Parathyroid adenoma (tissue), 2 donors: ENCODE measurements around the gene TMCO2.

ENCODE experiments used
- H2AFZ ChIP-seq: fragments of 300-600 bp; sonication (generic); one replicate; pipeline ENCODE4 v1.7.0; 2017; ENCODE audit warnings: antibody characterized with exemption, mild to moderate bottlenecking
- H3K27ac ChIP-seq: fragments of 300-600 bp; sonication (generic); one replicate; pipeline ENCODE4 v1.7.0; 2017
- H3K27me3 ChIP-seq: fragments of 300-600 bp; sonication (generic); one replicate; pipeline ENCODE4 v1.7.0; 2017; ENCODE audit warnings: low read length; ENCODE audit not compliant: control insufficient read depth, insufficient read depth
- H3K36me3 ChIP-seq: fragments of 300-600 bp; sonication (generic); one replicate; pipeline ENCODE4 v1.7.0; 2017; ENCODE audit warnings: low read length; ENCODE audit not compliant: control insufficient read depth, insufficient read depth
- H3K4me1 ChIP-seq: fragments of 300-600 bp; sonication (generic); one replicate; pipeline ENCODE4 v1.7.0; 2017; ENCODE audit warnings: control low read depth
- H3K4me2 ChIP-seq: fragments of 300-600 bp; sonication (generic); one replicate; pipeline ENCODE4 v1.7.0; 2017; ENCODE audit warnings: low read length
- H3K4me3 ChIP-seq: fragments of 300-600 bp; sonication (generic); one replicate; pipeline ENCODE4 v1.7.0; 2017; ENCODE audit warnings: low read depth, low read length
- H3K79me2 ChIP-seq: fragments of 300-600 bp; sonication (generic); one replicate; pipeline ENCODE4 v1.7.0; 2017; ENCODE audit warnings: control low read depth
- H3K9ac ChIP-seq: fragments of 300-600 bp; sonication (generic); one replicate; pipeline ENCODE4 v1.7.0; 2017; ENCODE audit warnings: mild to moderate bottlenecking
- H3K9me3 ChIP-seq: fragments of 300-600 bp; sonication (generic); one replicate; pipeline ENCODE4 v1.7.0; 2017; ENCODE audit warnings: low read length; ENCODE audit not compliant: control insufficient read depth
- CTCF ChIP-seq: fragments of 300-600 bp; sonication (generic); IDR thresholded peaks from one replicate; pipeline ENCODE4 v1.7.0; 2017; ENCODE audit warnings: antibody characterized with exemption, mild to moderate bottlenecking
- donor health status: primary hyperparathyroidism.

The TMCO2 gene

GRCh38 chr1:40264354-40264781 lies 16.6 kb downstream of the TMCO2 start:
- H2AFZ ChIP-seq = no peak overlapping the region
- no peaks in the 10 kb centered on the region for H3K79me2 ChIP-seq
- no peaks in the 10 kb centered on the region for H3K4me1 ChIP-seq
- no peaks in the 10 kb centered on the region for H3K27me3 ChIP-seq
- no peak overlapping the region for H3K27ac ChIP-seq
- TF ChIP-seq CTCF = no peak
- H3K9me3 ChIP-seq = no peaks in the 10 kb centered on the region
- no peak overlapping the region for H3K9ac ChIP-seq
- H3K36me3 ChIP-seq = no peaks in the 10 kb centered on the region
- no peak overlapping the region for H3K4me2 ChIP-seq
- H3K4me3 ChIP-seq = no peak overlapping the region

GRCh38 chr1:40265298-40265697 lies 17.6 kb downstream of the TMCO2 start:
- no peaks in the 10 kb centered on the region for H3K9me3 ChIP-seq
- no peak for TF ChIP-seq CTCF
- H3K27ac ChIP-seq = no peak overlapping the region
- no peaks in the 10 kb centered on the region for H3K79me2 ChIP-seq
- no peak overlapping the region for H3K4me2 ChIP-seq
- H3K9ac ChIP-seq = no peak overlapping the region
- no peaks in the 10 kb centered on the region for H3K36me3 ChIP-seq
- H3K27me3 ChIP-seq = no peaks in the 10 kb centered on the region
- H3K4me3 ChIP-seq = no peak overlapping the region
- H3K4me1 ChIP-seq = no peaks in the 10 kb centered on the region
- no peak overlapping the region for H2AFZ ChIP-seq

GRCh38 chr1:40265919-40266318 lies 18.2 kb downstream of the TMCO2 start:
- H3K36me3 ChIP-seq = no peaks in the 10 kb centered on the region
- H3K4me1 ChIP-seq = no peaks in the 10 kb centered on the region
- H3K9ac ChIP-seq = no peak overlapping the region
- no peaks in the 10 kb centered on the region for H3K27me3 ChIP-seq
- H3K4me2 ChIP-seq = no peak overlapping the region
- H3K4me3 ChIP-seq = no peak overlapping the region
- TF ChIP-seq CTCF = no peak
- no peak overlapping the region for H2AFZ ChIP-seq
- no peaks in the 10 kb centered on the region for H3K79me2 ChIP-seq
- no peaks in the 10 kb centered on the region for H3K9me3 ChIP-seq
- H3K27ac ChIP-seq = no peak overlapping the region

- Histone ChIP-seq H3K4me1 (no peaks in the 10 kb centered on the region), H3K27ac (no peak overlapping the region), H2AFZ (no peak overlapping the region), H3K27me3 (no peaks in the 10 kb centered on the region), H3K4me3 (no peak overlapping the region), H3K79me2 (no peaks in the 10 kb centered on the region), H3K4me2 (no peak overlapping the region), H3K36me3 (no peaks in the 10 kb centered on the region), H3K9me3 (no peaks in the 10 kb centered on the region), H3K9ac (no peak overlapping the region)
- no peak for TF ChIP-seq CTCF
These were observed 19.2 kb downstream of the TMCO2 start for GRCh38 chr1:40266786-40267535.

- H3K9ac ChIP-seq = no peak overlapping the region
- H3K36me3 ChIP-seq = no peaks in the 10 kb centered on the region
- H3K4me3 ChIP-seq = no peak overlapping the region
- no peak overlapping the region for H3K4me2 ChIP-seq
- no peaks in the 10 kb centered on the region for H3K79me2 ChIP-seq
- no peak overlapping the region for H3K27ac ChIP-seq
- H3K9me3 ChIP-seq = no peaks in the 10 kb centered on the region
- H3K4me1 ChIP-seq = no peaks in the 10 kb centered on the region
- no peak for TF ChIP-seq CTCF
- no peaks in the 10 kb centered on the region for H3K27me3 ChIP-seq
- H2AFZ ChIP-seq = no peak overlapping the region
These were observed 20.0 kb downstream of the TMCO2 start for GRCh38 chr1:40267767-40268187.
